WERI-Rb-1 (cell line): ENCODE data around the gene LRFN2.

Experiments
- DNase-seq: peaks from one replicate; pipeline ENCODE4 v3.0.0-alpha.2; 2020
- H3K27ac ChIP-seq: fragments of 250-450 bp; sonication (Bioruptor Pico); 2 replicates; pipeline ENCODE4 v1.5.1; 2020; ENCODE audit warnings: mild to moderate bottlenecking, moderate library complexity
- H3K27me3 ChIP-seq: fragments of 250-450 bp; sonication (Bioruptor Pico); 2 replicates; pipeline ENCODE4 v1.5.1; 2021; ENCODE audit warnings: mild to moderate bottlenecking, low read depth, moderate library complexity; ENCODE audit not compliant: insufficient read depth, severe bottlenecking
- H3K36me3 ChIP-seq: fragments of 250-450 bp; sonication (Bioruptor Pico); 2 replicates; pipeline ENCODE4 v1.5.1; 2020; ENCODE audit warnings: mild to moderate bottlenecking, moderate library complexity
- H3K4me3 ChIP-seq: 2 replicates; pipeline ENCODE4 v1.5.1; 2011; ENCODE audit warnings: low read depth, mild to moderate bottlenecking, control low read depth, low read length
- H3K9me3 ChIP-seq: fragments of 250-450 bp; sonication (Bioruptor Pico); 2 replicates; pipeline ENCODE4 v1.5.1; 2021; ENCODE audit warnings: mild to moderate bottlenecking, moderate library complexity; ENCODE audit not compliant: severe bottlenecking
- CTCF ChIP-seq: IDR thresholded peaks from 2 replicates; pipeline ENCODE4 v1.5.1; 2011; ENCODE audit warnings: low read depth, mild to moderate bottlenecking, control low read depth, inconsistent platforms, low read length

LRFN2 gene

GRCh38 chr6:40347571-40348011 lies 239.6 kb downstream of the LRFN2 start:
- TF ChIP-seq CTCF = no peak
- no peaks in the 10 kb centered on the region for H3K9me3 ChIP-seq
- DNase-seq = peak; percentile 82

GRCh38 chr6:40346246-40346645 lies 240.9 kb downstream of the LRFN2 start:
- peak; percentile 5 for DNase-seq
- Histone ChIP-seq H3K36me3 (peaks cover 3% of the 10 kb centered on the region; the same call in 1 of the 2 replicates), H3K27ac (peak overlapping the region; percentile 95), H3K27me3 (no peaks in the 10 kb centered on the region), H3K4me3 (no peak overlapping the region), H3K9me3 (no peaks in the 10 kb centered on the region)
- TF ChIP-seq CTCF = no peak

More at GRCh38 chr6:40347571-40348011, 239.6 kb downstream of the LRFN2 start:
- Histone ChIP-seq H3K27ac (peak overlapping the region; percentile 83), H3K36me3 (peaks cover 3% of the 10 kb centered on the region; the same call in 1 of the 2 replicates), H3K27me3 (no peaks in the 10 kb centered on the region), H3K4me3 (no peak overlapping the region)

- Histone ChIP-seq H3K4me3 (no peak overlapping the region; the same call in 1 of the 2 replicates), H3K27me3 (no peaks in the 10 kb centered on the region), H3K27ac (peak overlapping the region; percentile 95), H3K9me3 (no peaks in the 10 kb centered on the region), H3K36me3 (peaks cover 3% of the 10 kb centered on the region; the same call in 1 of the 2 replicates)
- no peak for TF ChIP-seq CTCF
- DNase-seq = peak; percentile 42
These were observed 242.5 kb downstream of the LRFN2 start for GRCh38 chr6:40344566-40345167.

GRCh38 chr6:40343877-40344565 lies 243.1 kb downstream of the LRFN2 start:
- TF ChIP-seq CTCF = peak; percentile 52
- H3K27ac ChIP-seq = peak overlapping the region; percentile 95
- peak; percentile 97 for DNase-seq

GRCh38 chr6:40343318-40343876 lies 243.8 kb downstream of the LRFN2 start:
- Histone ChIP-seq H3K36me3 (peaks cover 3% of the 10 kb centered on the region; the same call in 1 of the 2 replicates), H3K27ac (peak overlapping the region; percentile 95), H3K4me3 (peak overlapping the region; percentile 22), H3K9me3 (no peaks in the 10 kb centered on the region), H3K27me3 (no peaks in the 10 kb centered on the region)
- TF ChIP-seq CTCF = no peak
- DNase-seq = no peak

More at GRCh38 chr6:40343877-40344565, 243.1 kb downstream of the LRFN2 start:
- peaks cover 3% of the 10 kb centered on the region; the same call in 1 of the 2 replicates for H3K36me3 ChIP-seq
- H3K9me3 ChIP-seq = no peaks in the 10 kb centered on the region
- H3K4me3 ChIP-seq = peak overlapping the region; percentile 22
- H3K27me3 ChIP-seq = no peaks in the 10 kb centered on the region
